Measurements from ENCODE around the gene MAST4.

GRCh38 chr5:66876266-66876807, 280.1 kb downstream of the MAST4 start:
- TF ChIP-seq CTCF (conservative IDR thresholded peaks at IDR 0.05; ENCODE audit: low read depth, low read length) = no peak
- TF ChIP-seq RAD21 (IDR thresholded peaks at IDR 0.05; ENCODE audit: low read length) = no peak
- no peak for TF ChIP-seq POLR2A (IDR thresholded peaks at IDR 0.05; ENCODE audit: low read depth, low read length)
- no peak for TF ChIP-seq FOS (IDR thresholded peaks at IDR 0.05; ENCODE audit: low read depth, low read length)
- no peak for TF ChIP-seq ELK1 (IDR thresholded peaks at IDR 0.05; ENCODE audit: borderline replicate concordance, low read depth, low read length)
- no peak for TF ChIP-seq CHD1 (IDR thresholded peaks at IDR 0.05; ENCODE audit: low read depth, low read length)
- TF ChIP-seq RFX5 (IDR thresholded peaks at IDR 0.05; ENCODE audit: low read depth, low read length) = no peak
- no peak for TF ChIP-seq USF2 (IDR thresholded peaks at IDR 0.05; ENCODE audit: low read depth, low read length)

All from IMR-90 (cell line).